Measurements from ENCODE around the gene TARBP1.
A peak's percentile ranks its signal among the peaks of the same experiment; 100 is the strongest.

The TARBP1 gene

GRCh38 chr1:234409328-234409727, 69.7 kb downstream of the TARBP1 start:
- Histone ChIP-seq H2BK15ac (replicated peaks; ENCODE audit: low read depth) (no peak overlapping the region), H3K27ac (ENCODE audit: low read depth, low read length) (no peak overlapping the region), H3K27me3 (ENCODE audit: insufficient read depth, low read length, poor library complexity) (no peaks in the 10 kb centered on the region), H3K4me2 (ENCODE audit: low read length) (no peak overlapping the region), H4K8ac (ENCODE audit: low read depth, low read length) (no peak overlapping the region), H4K5ac (ENCODE audit: low read length) (no peak overlapping the region), H3K4me3 (ENCODE audit: low read length) (no peak overlapping the region), H3K56ac (ENCODE audit: low read length) (no peak overlapping the region), H2AK5ac (ENCODE audit: low read length) (no peak overlapping the region), H3K36me3 (ENCODE audit: control insufficient read depth, insufficient read depth, low read length) (no peaks in the 10 kb centered on the region), H3K23ac (ENCODE audit: low read length) (no peak overlapping the region), H2BK120ac (ENCODE audit: low read depth, low read length) (no peak overlapping the region), H3K4ac (ENCODE audit: low read depth, low read length) (no peak overlapping the region), H3K79me2 (ENCODE audit: control insufficient read depth, insufficient read depth, low read length) (no peaks in the 10 kb centered on the region), H3K18ac (ENCODE audit: low read length) (no peak overlapping the region), H3K4me1 (ENCODE audit: control insufficient read depth, low read depth, low read length) (no peaks in the 10 kb centered on the region), H2BK5ac (ENCODE audit: low read length) (no peak overlapping the region), H3K9ac (ENCODE audit: low read length) (no peak overlapping the region), H3K79me1 (ENCODE audit: low read length) (no peaks in the 10 kb centered on the region)
- no CpG with 5 or more reads among the region's 5 CpGs for WGBS (ENCODE audit: extremely low coverage, insufficient coverage, low lambda C conversion rate)
- peak; percentile 24 for DNase-seq

- H3K4me1 ChIP-seq (ENCODE audit: control insufficient read depth, low read depth, low read length), result no peaks in the 10 kb centered on the region
- no peak overlapping the region for H3K23ac ChIP-seq (ENCODE audit: low read length)
- no peak overlapping the region for H3K56ac ChIP-seq (ENCODE audit: low read length)
- no peak overlapping the region for H2BK120ac ChIP-seq (ENCODE audit: low read depth, low read length)
- H3K4me2 ChIP-seq (ENCODE audit: low read length), result no peak overlapping the region
- no peak overlapping the region for H3K4me3 ChIP-seq (ENCODE audit: low read length)
- whole genome bisulfite sequencing (ENCODE audit: extremely low coverage, insufficient coverage, low lambda C conversion rate), result no CpG with 5 or more reads among the region's 9 CpGs
- no peak overlapping the region for H4K8ac ChIP-seq (ENCODE audit: low read depth, low read length)
- H3K4ac ChIP-seq (ENCODE audit: low read depth, low read length), result no peak overlapping the region
- H2BK5ac ChIP-seq (ENCODE audit: low read length), result no peak overlapping the region
- no peaks in the 10 kb centered on the region for H3K79me2 ChIP-seq (ENCODE audit: control insufficient read depth, insufficient read depth, low read length)
- no peak overlapping the region for H3K18ac ChIP-seq (ENCODE audit: low read length)
- no peak overlapping the region for H4K5ac ChIP-seq (ENCODE audit: low read length)
- no peak for DNase-seq
- H3K27ac ChIP-seq (ENCODE audit: low read depth, low read length), result no peak overlapping the region
- H3K79me1 ChIP-seq (ENCODE audit: low read length), result no peaks in the 10 kb centered on the region
- no peaks in the 10 kb centered on the region for H3K36me3 ChIP-seq (ENCODE audit: control insufficient read depth, insufficient read depth, low read length)
- H2BK15ac ChIP-seq (replicated peaks; ENCODE audit: low read depth), result no peak overlapping the region
- H2AK5ac ChIP-seq (ENCODE audit: low read length), result no peak overlapping the region
- H3K27me3 ChIP-seq (ENCODE audit: insufficient read depth, low read length, poor library complexity), result no peaks in the 10 kb centered on the region
- H3K9ac ChIP-seq (ENCODE audit: low read length), result no peak overlapping the region
Measured at GRCh38 chr1:234408757-234409156, 70.2 kb downstream of the TARBP1 start.

GRCh38 chr1:234406871-234407270, 72.1 kb downstream of the TARBP1 start:
- H3K36me3 ChIP-seq (ENCODE audit: control insufficient read depth, insufficient read depth, low read length), result no peaks in the 10 kb centered on the region
- no peak overlapping the region for H3K23ac ChIP-seq (ENCODE audit: low read length)
- WGBS (ENCODE audit: extremely low coverage, insufficient coverage, low lambda C conversion rate), result no CpG with 5 or more reads among the region's 4 CpGs
- no peak overlapping the region for H4K5ac ChIP-seq (ENCODE audit: low read length)
- H2AK5ac ChIP-seq (ENCODE audit: low read length), result no peak overlapping the region
- H3K27me3 ChIP-seq (ENCODE audit: insufficient read depth, low read length, poor library complexity), result no peaks in the 10 kb centered on the region
- H3K4me1 ChIP-seq (ENCODE audit: control insufficient read depth, low read depth, low read length), result no peaks in the 10 kb centered on the region
- H3K56ac ChIP-seq (ENCODE audit: low read length), result no peak overlapping the region
- H3K4me3 ChIP-seq (ENCODE audit: low read length), result no peak overlapping the region
- no peak for DNase-seq
- H3K4me2 ChIP-seq (ENCODE audit: low read length), result no peak overlapping the region
- no peaks in the 10 kb centered on the region for H3K79me2 ChIP-seq (ENCODE audit: control insufficient read depth, insufficient read depth, low read length)
- H3K79me1 ChIP-seq (ENCODE audit: low read length), result no peaks in the 10 kb centered on the region
- no peak overlapping the region for H3K18ac ChIP-seq (ENCODE audit: low read length)
- no peak overlapping the region for H3K9ac ChIP-seq (ENCODE audit: low read length)
- H4K8ac ChIP-seq (ENCODE audit: low read depth, low read length), result no peak overlapping the region
- no peak overlapping the region for H3K27ac ChIP-seq (ENCODE audit: low read depth, low read length)
- H3K4ac ChIP-seq (ENCODE audit: low read depth, low read length), result no peak overlapping the region
- H2BK5ac ChIP-seq (ENCODE audit: low read length), result no peak overlapping the region
- H2BK120ac ChIP-seq (ENCODE audit: low read depth, low read length), result no peak overlapping the region
- H2BK15ac ChIP-seq (replicated peaks; ENCODE audit: low read depth), result no peak overlapping the region

GRCh38 chr1:234405676-234406075, 73.3 kb downstream of the TARBP1 start:
- no peaks in the 10 kb centered on the region for H3K79me2 ChIP-seq (ENCODE audit: control insufficient read depth, insufficient read depth, low read length)
- H2BK5ac ChIP-seq (ENCODE audit: low read length), result no peak overlapping the region
- H3K18ac ChIP-seq (ENCODE audit: low read length), result no peak overlapping the region
- no peak overlapping the region for H2BK120ac ChIP-seq (ENCODE audit: low read depth, low read length)
- no peak overlapping the region for H3K4ac ChIP-seq (ENCODE audit: low read depth, low read length)
- no peak overlapping the region for H3K9ac ChIP-seq (ENCODE audit: low read length)
- no peak overlapping the region for H3K4me3 ChIP-seq (ENCODE audit: low read length)
- H3K4me2 ChIP-seq (ENCODE audit: low read length), result no peak overlapping the region
- no peak overlapping the region for H3K27ac ChIP-seq (ENCODE audit: low read depth, low read length)
- H4K5ac ChIP-seq (ENCODE audit: low read length), result no peak overlapping the region
- H2BK15ac ChIP-seq (replicated peaks; ENCODE audit: low read depth), result no peak overlapping the region
- H3K36me3 ChIP-seq (ENCODE audit: control insufficient read depth, insufficient read depth, low read length), result no peaks in the 10 kb centered on the region
- H3K79me1 ChIP-seq (ENCODE audit: low read length), result no peaks in the 10 kb centered on the region
- no peak overlapping the region for H4K8ac ChIP-seq (ENCODE audit: low read depth, low read length)
- H3K56ac ChIP-seq (ENCODE audit: low read length), result no peak overlapping the region
- no peaks in the 10 kb centered on the region for H3K4me1 ChIP-seq (ENCODE audit: control insufficient read depth, low read depth, low read length)
- no peak overlapping the region for H2AK5ac ChIP-seq (ENCODE audit: low read length)
- no peaks in the 10 kb centered on the region for H3K27me3 ChIP-seq (ENCODE audit: insufficient read depth, low read length, poor library complexity)
- no peak overlapping the region for H3K23ac ChIP-seq (ENCODE audit: low read length)
- DNase-seq, result no peak
- WGBS (ENCODE audit: extremely low coverage, insufficient coverage, low lambda C conversion rate), result no CpG with 5 or more reads among the region's 6 CpGs

GRCh38 chr1:234402939-234403338, 76.0 kb downstream of the TARBP1 start:
- H2BK120ac ChIP-seq (ENCODE audit: low read depth, low read length), result no peak overlapping the region
- H3K4me1 ChIP-seq (ENCODE audit: control insufficient read depth, low read depth, low read length), result no peaks in the 10 kb centered on the region
- no peak overlapping the region for H2BK5ac ChIP-seq (ENCODE audit: low read length)
- H3K79me2 ChIP-seq (ENCODE audit: control insufficient read depth, insufficient read depth, low read length), result no peaks in the 10 kb centered on the region
- H3K79me1 ChIP-seq (ENCODE audit: low read length), result no peaks in the 10 kb centered on the region
- no peak overlapping the region for H4K8ac ChIP-seq (ENCODE audit: low read depth, low read length)
- no peak overlapping the region for H2BK15ac ChIP-seq (replicated peaks; ENCODE audit: low read depth)
- no peak overlapping the region for H3K4me3 ChIP-seq (ENCODE audit: low read length)
- H3K23ac ChIP-seq (ENCODE audit: low read length), result no peak overlapping the region
- H3K56ac ChIP-seq (ENCODE audit: low read length), result no peak overlapping the region
- no peak overlapping the region for H3K18ac ChIP-seq (ENCODE audit: low read length)
- H3K27ac ChIP-seq (ENCODE audit: low read depth, low read length), result no peak overlapping the region
- H3K4ac ChIP-seq (ENCODE audit: low read depth, low read length), result no peak overlapping the region
- H4K5ac ChIP-seq (ENCODE audit: low read length), result no peak overlapping the region
- no peak for DNase-seq
- no peaks in the 10 kb centered on the region for H3K27me3 ChIP-seq (ENCODE audit: insufficient read depth, low read length, poor library complexity)
- 100% methylated on average over 1 of the region's 3 CpGs for WGBS (ENCODE audit: extremely low coverage, insufficient coverage, low lambda C conversion rate)
- H3K4me2 ChIP-seq (ENCODE audit: low read length), result no peak overlapping the region
- no peak overlapping the region for H2AK5ac ChIP-seq (ENCODE audit: low read length)
- H3K9ac ChIP-seq (ENCODE audit: low read length), result no peak overlapping the region
- no peaks in the 10 kb centered on the region for H3K36me3 ChIP-seq (ENCODE audit: control insufficient read depth, insufficient read depth, low read length)

- Histone ChIP-seq H2BK120ac (ENCODE audit: low read depth, low read length) (no peak overlapping the region), H3K18ac (ENCODE audit: low read length) (no peak overlapping the region), H3K56ac (ENCODE audit: low read length) (no peak overlapping the region), H3K4me1 (ENCODE audit: control insufficient read depth, low read depth, low read length) (no peaks in the 10 kb centered on the region), H3K4me2 (ENCODE audit: low read length) (no peak overlapping the region), H2BK15ac (replicated peaks; ENCODE audit: low read depth) (no peak overlapping the region), H3K4ac (ENCODE audit: low read depth, low read length) (no peak overlapping the region), H2BK5ac (ENCODE audit: low read length) (no peak overlapping the region), H3K27me3 (ENCODE audit: insufficient read depth, low read length, poor library complexity) (no peaks in the 10 kb centered on the region), H3K27ac (ENCODE audit: low read depth, low read length) (no peak overlapping the region), H3K4me3 (ENCODE audit: low read length) (no peak overlapping the region), H3K9ac (ENCODE audit: low read length) (no peak overlapping the region), H2AK5ac (ENCODE audit: low read length) (no peak overlapping the region), H3K36me3 (ENCODE audit: control insufficient read depth, insufficient read depth, low read length) (no peaks in the 10 kb centered on the region), H3K79me1 (ENCODE audit: low read length) (no peaks in the 10 kb centered on the region), H4K8ac (ENCODE audit: low read depth, low read length) (no peak overlapping the region), H3K23ac (ENCODE audit: low read length) (no peak overlapping the region), H3K79me2 (ENCODE audit: control insufficient read depth, insufficient read depth, low read length) (no peaks in the 10 kb centered on the region), H4K5ac (ENCODE audit: low read length) (no peak overlapping the region)
- WGBS (ENCODE audit: extremely low coverage, insufficient coverage, low lambda C conversion rate), result no CpG with 5 or more reads among the region's 3 CpGs
- DNase-seq, result no peak
Measured at GRCh38 chr1:234401658-234402057, 77.3 kb downstream of the TARBP1 start.

All from mesendoderm (in vitro differentiated cells).